NCI-H446 treated with DMSO at 0.1 percent for 48 hours (cell line): ENCODE results near the gene GPS1.

Experiments used
- DNase-seq: peaks from one replicate; lab custom pipeline; 2025; lab: John Stamatoyannopoulos, UW

The GPS1 gene

DNA sequence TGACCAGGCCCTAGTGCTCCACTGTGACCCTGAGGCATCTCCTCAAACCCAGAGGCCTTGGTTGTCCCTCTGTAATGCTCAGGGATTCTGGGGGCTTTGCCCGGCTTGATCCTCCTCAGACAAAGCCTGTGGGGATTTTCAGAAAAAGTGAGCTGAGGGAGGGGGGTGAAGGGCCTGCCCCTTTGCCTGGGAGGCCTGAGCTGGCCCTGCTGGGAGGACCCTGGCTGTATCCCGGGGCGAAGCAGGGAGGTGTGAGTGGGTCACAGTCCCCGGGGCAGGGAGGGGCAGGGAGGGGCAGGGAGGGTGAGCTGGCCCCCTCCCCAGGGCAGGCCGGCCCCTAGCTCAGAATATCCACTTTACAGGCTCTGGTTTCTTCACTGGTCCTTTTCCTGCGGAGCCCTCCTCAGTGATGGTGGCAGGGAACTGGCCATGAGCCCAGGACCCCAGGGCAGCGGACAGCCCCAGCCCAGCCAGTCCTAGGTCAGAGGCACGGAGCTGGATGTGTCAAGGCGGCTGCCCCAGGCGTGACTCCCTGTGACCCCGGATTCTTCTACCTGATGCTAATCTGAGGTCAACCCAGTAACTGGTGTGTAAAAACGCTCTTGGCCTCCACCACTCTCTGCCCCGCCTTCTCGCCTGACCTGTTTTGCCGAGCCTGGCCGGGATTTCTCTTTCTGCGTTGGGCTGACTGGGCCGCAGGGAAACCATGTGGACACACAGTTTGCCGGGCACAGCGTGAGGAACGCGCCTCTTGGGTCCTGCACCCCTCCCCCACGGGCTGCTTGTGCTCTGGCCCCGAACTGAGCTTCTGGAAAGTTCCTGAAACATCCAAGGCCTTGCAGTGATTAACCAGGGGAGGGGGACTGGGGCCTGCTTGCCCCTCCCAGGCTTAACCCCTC, 52.1 kb downstream of the GPS1 start:
- DNase-seq, result no peak

- no peak for DNase-seq
Observed at GRCh38 chr17:82104797-82105416, 53.2 kb downstream of the GPS1 start.

DNA sequence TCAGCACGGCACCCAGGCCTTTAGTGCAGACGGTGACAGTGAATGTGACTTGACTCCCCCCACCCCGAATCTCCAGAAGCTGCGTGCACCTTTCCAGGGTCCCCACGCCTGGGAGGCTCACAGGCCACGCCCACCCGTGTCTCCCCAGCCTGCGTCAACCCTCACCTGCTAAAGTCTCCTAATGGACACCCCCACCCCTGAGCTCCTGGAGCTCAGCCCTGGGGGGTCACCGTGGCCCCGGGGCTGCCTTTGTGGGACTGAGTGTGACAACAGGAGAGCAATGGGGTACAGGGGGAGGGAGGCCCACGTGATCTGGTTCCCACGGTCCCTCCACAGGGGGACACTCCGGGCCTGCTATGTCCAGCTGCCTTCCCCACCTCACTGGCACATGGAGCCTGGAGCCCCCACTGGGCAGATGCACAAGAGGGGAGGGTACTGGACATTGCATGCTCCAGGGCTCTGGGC, 53.8 kb downstream of the GPS1 start:
- DNase-seq, result no peak

DNA sequence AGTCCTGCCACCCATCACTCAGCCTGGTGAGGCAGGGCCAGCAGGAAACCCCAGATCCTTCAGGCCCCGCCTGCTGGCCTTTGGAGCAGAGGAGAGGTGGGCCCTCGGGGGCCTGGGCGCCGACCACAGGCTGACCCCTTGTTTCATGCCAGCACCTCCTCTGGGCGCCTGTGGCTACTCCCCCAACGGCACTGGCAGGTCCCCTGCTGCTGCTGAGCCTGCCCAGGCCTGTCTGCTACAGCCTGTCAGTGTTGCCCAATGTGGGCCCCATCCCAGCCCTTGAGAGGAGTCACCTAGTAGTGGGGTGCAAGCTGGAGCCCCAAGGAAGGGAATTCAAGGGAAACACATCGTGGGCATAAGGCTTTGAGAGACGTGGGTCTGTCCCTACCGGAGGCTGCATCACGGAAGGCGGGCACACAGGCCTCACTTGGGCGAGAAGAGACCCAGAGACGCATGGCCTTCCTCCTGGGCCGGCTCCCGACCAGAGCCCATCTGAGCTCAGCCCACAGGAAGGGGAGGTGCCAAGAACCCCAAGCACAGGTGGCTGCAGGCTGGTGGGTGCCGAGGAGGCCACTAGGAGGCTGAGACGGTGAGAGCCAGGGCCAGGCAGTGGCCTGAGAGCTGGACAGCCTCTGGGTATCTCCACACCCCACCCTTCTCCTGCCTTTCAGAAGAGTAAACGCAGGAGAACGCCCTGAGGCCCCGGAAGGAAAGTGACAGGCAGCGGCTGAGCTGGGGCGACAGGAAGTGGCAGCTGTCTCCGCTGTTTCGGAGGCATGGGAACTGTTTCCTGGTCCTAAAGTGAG, 54.4 kb downstream of the GPS1 start:
- DNase-seq, result no peak

- no peak for DNase-seq
Observed at GRCh38 chr17:82106688-82107305, 55.1 kb downstream of the GPS1 start.
